Fibroblast of lung (primary cell): ENCODE data around the gene MKNK1. TPM values are rescaled to one million over a fixed set of nuclear protein-coding genes. Genes with fewer than 3 reads are reported as not detected.

Experiments used
- DNase-seq, 2 donors: peaks; one replicate each; pipeline versions ENCODE4 v3.0.0 to v3.0.0-alpha.2; 2010; ENCODE audit warnings: low read depth in 2 of 2
- H2AFZ ChIP-seq: 2 replicates; pipeline ENCODE4 v1.5.1; 2012; ENCODE audit warnings: low read length, control low read depth, inconsistent platforms
- H3K27ac ChIP-seq: 2 replicates; pipeline ENCODE4 v1.5.1; 2011; ENCODE audit warnings: low read length, control low read depth; ENCODE audit not compliant: insufficient read depth
- H3K27me3 ChIP-seq: 2 replicates; pipeline ENCODE4 v1.5.1; 2011; ENCODE audit warnings: mild to moderate bottlenecking, low read length; ENCODE audit not compliant: control insufficient read depth, insufficient read depth
- H3K36me3 ChIP-seq: 2 replicates; pipeline ENCODE4 v1.5.1; 2011; ENCODE audit warnings: low read length; ENCODE audit not compliant: control insufficient read depth, insufficient read depth
- H3K4me1 ChIP-seq: 2 replicates; pipeline ENCODE4 v1.5.1; 2011; ENCODE audit warnings: low read length; ENCODE audit not compliant: control insufficient read depth, insufficient read depth; ENCODE audit errors: extremely low read depth
- H3K4me2 ChIP-seq: 2 replicates; pipeline ENCODE4 v1.5.1; 2011; ENCODE audit warnings: low read length, control low read depth; ENCODE audit not compliant: insufficient read depth; ENCODE audit errors: extremely low read depth
- H3K4me3 ChIP-seq, 4 experiments: fragments of 200-600 bp in 1 of 4; sonication (generic) in 1 of 4; replicated peaks in 1 of 4; 2 replicates each; pipeline ENCODE4 v1.5.1; 2011 to 2016; ENCODE audit warnings: low read length in 4 of 4, low read depth in 3 of 4, mild to moderate bottlenecking in 3 of 4, control low read depth in 2 of 4, inconsistent platforms in 1 of 4, mixed read lengths in 1 of 4; ENCODE audit not compliant: insufficient read depth in 1 of 4; ENCODE audit errors: control extremely low read depth in 1 of 4
- H3K79me2 ChIP-seq: 2 replicates; pipeline ENCODE4 v1.5.1; 2012; ENCODE audit warnings: mild to moderate bottlenecking, low read length, inconsistent platforms; ENCODE audit not compliant: control insufficient read depth, insufficient read depth
- H3K9ac ChIP-seq: 2 replicates; pipeline ENCODE4 v1.5.1; 2011; ENCODE audit warnings: mild to moderate bottlenecking, low read length, control low read depth; ENCODE audit not compliant: insufficient read depth
- H3K9me3 ChIP-seq: 2 replicates; pipeline ENCODE4 v1.5.1; 2012; ENCODE audit warnings: low read depth, low read length; ENCODE audit not compliant: control insufficient read depth, insufficient read depth
- H4K20me1 ChIP-seq: 2 replicates; pipeline ENCODE4 v1.5.1; 2011; ENCODE audit warnings: low read length; ENCODE audit not compliant: control insufficient read depth, insufficient read depth; ENCODE audit errors: extremely low read depth
- CTCF ChIP-seq, 2 donors: IDR thresholded peaks in 1 of 2; conservative IDR thresholded peaks in 1 of 2; 1 replicate in 1 of 2; 2 replicates in 1 of 2; pipeline ENCODE4 v1.5.1; 2011 to 2012; ENCODE audit warnings: low read length in 2 of 2, control low read depth in 1 of 2, inconsistent platforms in 1 of 2, low read depth in 1 of 2, mild to moderate bottlenecking in 1 of 2
- EZH2 ChIP-seq: IDR thresholded peaks from 2 replicates; pipeline ENCODE4 v1.5.1; 2012; ENCODE audit warnings: low read length, control low read depth, mild to moderate bottlenecking; ENCODE audit errors: missing control alignments
- polyA plus RNA-seq, 2 donors: library from polyadenylated mRNA; depleted of rRNA in 1 of 2; stranded (reverse) in 1 of 2; unstranded in 1 of 2; fragments of >200 nt; gene quantifications; 2 replicates each; pipeline ENCODE4 v1.2.1, GENCODE V29; 2011 to 2012; ENCODE audit warnings: missing spikeins in 1 of 2
- total RNA-seq: library from RNA; depleted of rRNA; stranded (reverse); fragments of >200 nt; gene quantifications from 2 replicates; pipeline ENCODE4 v1.2.1, GENCODE V29; 2014

Gene MKNK1
- total and polyA plus RNA-seq, 2 donors (not counting 1 experiment from before 2014, with no cell fraction given) = 22.3 to 33.1 TPM

- H3K4me1 ChIP-seq = no peaks in the 10 kb centered on the region
- H4K20me1 ChIP-seq = no peaks in the 10 kb centered on the region
- peaks cover 21% of the 10 kb centered on the region for H3K27me3 ChIP-seq
- no peak overlapping the region for H3K27ac ChIP-seq
- DNase-seq = no peak
- no peak overlapping the region for H3K4me3 ChIP-seq
- H3K9me3 ChIP-seq = no peaks in the 10 kb centered on the region
- H2AFZ ChIP-seq = no peak overlapping the region
- no peak overlapping the region for H3K4me2 ChIP-seq
- no peak overlapping the region for H3K9ac ChIP-seq
- no peaks in the 10 kb centered on the region for H3K79me2 ChIP-seq
- no peaks in the 10 kb centered on the region for H3K36me3 ChIP-seq
- TF ChIP-seq CTCF (conservative IDR thresholded peaks at IDR 0.05 in 1 of 2, IDR thresholded peaks at IDR 0.05 in 1 of 2; ENCODE audit: low read depth in 1 of 2, low read length in 2 of 2) = no peak
- TF ChIP-seq EZH2 = no peak
Measured at GRCh38 chr1:46513536-46513935, 90.5 kb downstream of the MKNK1 start.

- Histone ChIP-seq H3K27ac (no peak overlapping the region), H3K79me2 (no peaks in the 10 kb centered on the region), H2AFZ (no peak overlapping the region), H3K9me3 (no peaks in the 10 kb centered on the region), H3K27me3 (peaks cover 18% of the 10 kb centered on the region), H3K4me3 (no peak overlapping the region), H4K20me1 (no peaks in the 10 kb centered on the region), H3K4me1 (no peaks in the 10 kb centered on the region), H3K9ac (no peak overlapping the region), H3K4me2 (no peak overlapping the region), H3K36me3 (no peaks in the 10 kb centered on the region)
- DNase-seq = no peak
- TF ChIP-seq CTCF (conservative IDR thresholded peaks at IDR 0.05 in 1 of 2, IDR thresholded peaks at IDR 0.05 in 1 of 2; ENCODE audit: low read depth in 1 of 2, low read length in 2 of 2) = no peak
- no peak for TF ChIP-seq EZH2
Measured at GRCh38 chr1:46512792-46513190, 91.3 kb downstream of the MKNK1 start.

- H3K27ac ChIP-seq = no peak overlapping the region
- no peaks in the 10 kb centered on the region for H3K4me1 ChIP-seq
- DNase-seq = no peak
- H3K4me2 ChIP-seq = no peak overlapping the region
- no peak overlapping the region for H2AFZ ChIP-seq
- TF ChIP-seq EZH2 = no peak
- no peak for TF ChIP-seq CTCF (conservative IDR thresholded peaks at IDR 0.05 in 1 of 2, IDR thresholded peaks at IDR 0.05 in 1 of 2; ENCODE audit: low read depth in 1 of 2, low read length in 2 of 2)
- no peak overlapping the region for H3K9ac ChIP-seq
- H3K36me3 ChIP-seq = no peaks in the 10 kb centered on the region
- H3K4me3 ChIP-seq = no peak overlapping the region
- H3K79me2 ChIP-seq = no peaks in the 10 kb centered on the region
- no peaks in the 10 kb centered on the region for H3K9me3 ChIP-seq
- H4K20me1 ChIP-seq = no peaks in the 10 kb centered on the region
- H3K27me3 ChIP-seq = peaks cover 18% of the 10 kb centered on the region
Measured at GRCh38 chr1:46512135-46512791, 91.8 kb downstream of the MKNK1 start.
